CD4-positive, alpha-beta T cell treated with Interleukin-2 at 100 ng/mL for 4 hours (primary cell): Measurements from ENCODE around the gene NUDT19.
A peak's percentile ranks its signal among the peaks of the same experiment; 100 is the strongest.
"Not testable (repeated sequence)": the region's sequence is repeated elsewhere in the genome, so short reads cannot be mapped to it uniquely, and the experiment has no call there.

Experiments
- DNase-seq: peaks from one replicate; pipeline ENCODE4 v3.0.0-alpha.2; 2020; ENCODE audit warnings: low spot score

NUDT19 gene

DNA sequence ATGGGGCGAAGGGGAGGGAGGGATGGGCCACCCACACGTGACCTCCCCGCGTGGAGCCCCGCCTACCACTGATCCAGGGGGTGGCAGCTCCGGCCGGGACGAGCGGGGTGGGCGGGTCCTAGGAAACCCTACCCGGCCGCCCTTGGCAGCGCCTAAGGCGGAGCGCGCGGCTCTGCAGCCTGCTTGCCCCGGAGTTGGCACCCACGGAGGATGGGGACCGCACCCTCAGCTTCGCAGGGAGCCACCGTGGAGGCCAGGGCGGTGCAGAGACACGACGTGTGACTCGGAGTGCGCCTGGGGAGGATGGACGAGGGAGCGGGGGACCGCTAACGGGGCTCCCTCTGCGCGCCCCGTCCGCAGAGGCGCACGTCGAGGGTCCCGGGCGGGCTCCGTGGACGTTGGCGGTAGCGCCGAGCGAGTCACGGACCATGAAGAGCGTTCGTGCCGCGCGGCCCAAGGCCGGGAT is 15.9 kb upstream of the NUDT19 start, which contains the start of gene RGS9BP:
Gene RGS9BP (plus strand): TSS at position 129 of the 466 bp plus-strand sequence. CDS start 416 bp downstream, outside the sequence.
- peak; percentile 68 for DNase-seq

GRCh38 chr19:32676186-32676894 is 15.3 kb upstream of the NUDT19 start:
- DNase-seq = no peak

DNA sequence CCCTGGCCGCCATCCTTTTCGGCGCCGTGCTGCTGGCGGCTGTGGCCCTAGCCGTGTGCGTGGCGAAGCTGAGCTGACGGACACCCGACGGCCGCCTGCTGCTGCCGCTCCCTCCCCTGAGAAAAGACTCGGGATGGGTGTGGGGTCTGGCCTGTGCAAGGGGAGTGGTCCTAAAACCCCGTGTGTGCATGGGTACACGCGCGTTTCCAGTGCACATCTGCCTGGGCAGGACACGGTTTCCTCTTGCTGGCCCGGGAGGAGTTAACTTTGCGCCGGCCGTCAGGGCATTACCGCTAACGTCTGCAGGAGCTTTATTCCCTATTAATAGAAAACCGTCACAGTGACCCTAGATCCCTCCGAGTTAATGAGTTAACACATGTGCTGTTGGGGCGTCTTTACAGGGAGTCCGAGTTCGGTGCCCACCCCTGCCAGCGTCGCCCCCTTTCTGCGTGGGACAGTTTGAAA is 14.7 kb upstream of the NUDT19 start:
- DNase-seq = no peak

DNA sequence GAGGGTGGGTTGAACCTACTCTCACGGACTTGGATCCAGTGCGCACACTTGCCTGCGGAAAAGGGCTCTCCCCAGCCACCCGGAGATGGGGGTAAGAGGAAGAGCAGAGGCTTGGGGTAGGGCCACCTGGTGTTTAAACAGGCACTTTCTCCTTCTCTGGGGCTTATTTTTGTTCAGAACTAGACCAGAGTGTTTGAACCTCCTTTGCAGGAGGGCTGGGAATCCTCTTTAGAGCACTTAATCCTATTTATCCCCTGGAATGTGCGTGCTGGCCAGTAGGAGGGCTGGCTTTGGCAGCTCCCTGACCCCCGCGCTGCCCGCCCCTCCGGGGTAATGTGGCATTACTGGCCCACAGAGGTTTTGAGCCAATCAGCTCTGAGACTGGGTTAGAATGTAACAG is 14.0 kb upstream of the NUDT19 start:
- no peak for DNase-seq

DNA sequence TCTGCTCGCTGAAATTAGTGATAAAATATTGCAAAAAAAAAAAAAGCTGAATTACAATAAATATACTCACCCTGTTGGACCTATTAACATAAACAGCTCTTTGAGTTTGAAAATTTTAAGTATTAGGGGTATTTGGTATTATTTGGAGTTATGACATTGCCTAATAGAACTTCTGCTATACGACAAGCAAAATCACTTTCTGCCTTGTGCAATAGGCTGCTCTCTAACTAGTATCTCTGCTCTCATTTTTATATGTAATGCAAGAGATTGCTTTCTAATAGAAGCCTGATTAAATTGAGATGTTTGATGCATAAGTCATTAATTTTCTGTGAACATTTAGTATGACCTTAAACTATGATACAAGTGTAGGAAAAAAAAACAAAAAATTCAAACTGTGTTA is 10.6 kb upstream of the NUDT19 start:
- DNase-seq = no peak

DNA sequence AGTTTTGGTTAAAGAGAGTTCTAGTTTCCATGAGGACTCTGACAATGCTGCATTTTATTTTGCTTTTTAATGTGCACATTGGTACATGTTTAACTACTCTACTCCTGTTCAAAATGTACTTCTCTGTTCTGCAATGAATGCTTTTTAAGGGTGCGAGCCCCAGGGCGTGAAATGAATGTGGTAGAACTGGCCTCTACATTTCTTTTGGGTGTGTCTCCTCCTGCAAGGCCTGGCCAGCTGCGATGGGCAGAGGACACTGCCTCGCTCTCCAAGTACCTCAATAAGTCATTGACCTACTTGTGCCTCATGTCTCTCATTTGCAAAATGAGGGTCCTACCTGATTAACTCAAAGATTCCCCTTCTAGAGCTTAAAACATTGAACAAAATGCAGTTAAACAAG is 9.3 kb upstream of the NUDT19 start:
- no peak for DNase-seq

- no peak for DNase-seq
Observed at GRCh38 chr19:32686847-32687475, 4.7 kb upstream of the NUDT19 start.

DNA sequence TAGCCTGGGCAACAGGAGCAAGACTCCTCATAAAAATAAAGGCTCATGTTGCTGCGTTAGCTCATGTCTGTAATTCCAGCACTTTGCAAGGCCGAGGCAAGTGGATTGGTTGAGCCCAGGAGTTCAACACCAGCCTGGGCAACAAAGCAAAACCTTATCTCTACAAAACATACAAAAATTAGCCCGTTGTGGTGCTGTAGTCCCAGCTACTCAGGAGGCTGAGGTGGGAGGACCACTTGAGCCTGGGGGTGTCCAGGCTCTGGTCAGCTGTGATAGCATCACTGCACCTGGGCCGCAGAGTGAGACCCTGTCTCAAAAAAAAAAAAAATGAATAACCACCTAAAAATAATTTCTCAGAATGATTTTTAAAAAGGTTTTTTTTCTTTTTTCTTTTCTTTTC is 3.9 kb upstream of the NUDT19 start:
- DNase-seq = no peak

DNA sequence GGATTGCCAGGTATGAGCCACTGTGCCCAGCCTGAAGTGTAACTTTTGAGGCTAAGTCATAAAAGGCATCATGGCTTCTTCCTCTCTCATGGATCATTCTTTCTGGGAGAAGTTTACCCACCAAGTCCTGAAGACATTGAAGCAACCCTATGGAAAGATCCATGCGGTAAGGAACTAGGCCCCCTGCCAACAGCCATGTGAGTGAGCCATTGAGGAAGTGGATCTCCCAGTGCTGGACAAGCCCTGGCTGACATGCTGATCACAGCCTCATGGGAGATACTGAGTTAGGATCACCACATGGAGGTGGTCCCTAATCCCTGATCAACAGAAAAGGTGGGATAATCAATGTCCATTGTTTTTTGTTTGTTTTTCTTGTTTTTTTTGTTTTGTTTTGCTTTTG is 3.3 kb upstream of the NUDT19 start:
- no peak for DNase-seq

- DNase-seq = peak; percentile 42
Observed at GRCh38 chr19:32691952-32692726, 518 bp downstream of the NUDT19 start.

DNA sequence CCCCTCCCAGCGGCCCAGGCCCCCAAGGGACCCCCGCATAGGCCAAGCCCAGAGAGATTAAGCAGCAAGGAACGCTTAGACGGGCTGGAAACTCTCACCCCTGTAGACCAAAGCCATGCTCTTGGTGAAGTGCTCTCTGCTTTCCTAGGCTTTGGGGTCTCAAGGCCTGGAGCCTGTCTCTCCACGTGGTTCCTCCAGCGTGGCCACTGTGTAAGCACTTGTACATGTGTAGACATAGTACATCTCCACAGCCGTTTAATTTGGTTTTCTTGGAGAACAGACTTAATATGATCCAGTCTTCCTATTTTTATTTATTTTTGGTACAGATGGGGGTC is 1.1 kb downstream of the NUDT19 start:
- DNase-seq = no peak

- DNase-seq = peak; percentile 41
Observed at GRCh38 chr19:32693151-32694108, 1.8 kb downstream of the NUDT19 start.

- not testable (repeated sequence) for DNase-seq
Observed at GRCh38 chr19:32694316-32694715, 2.7 kb downstream of the NUDT19 start.

DNA sequence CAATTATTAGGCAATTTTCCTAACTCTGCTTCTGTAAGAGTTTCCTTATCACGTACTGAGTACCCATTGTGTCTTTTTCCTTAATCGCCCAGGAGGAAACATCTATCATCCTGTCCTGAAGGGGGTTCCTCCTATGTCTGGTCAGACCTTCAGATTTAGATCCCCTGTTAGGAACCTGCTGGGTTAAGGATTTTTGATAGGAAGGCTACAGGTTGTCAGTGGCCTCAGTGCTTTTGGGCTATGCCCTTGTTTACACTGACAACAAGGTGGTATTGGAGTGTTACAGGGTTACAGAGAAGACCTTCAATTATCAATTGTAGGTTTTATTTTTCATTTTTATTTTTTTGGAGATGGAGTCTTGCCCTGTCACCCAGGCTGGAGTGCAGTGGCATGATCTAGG is 3.2 kb downstream of the NUDT19 start:
- DNase-seq = not testable (repeated sequence)

- DNase-seq = not testable (repeated sequence)
Observed at GRCh38 chr19:32695506-32695905, 3.9 kb downstream of the NUDT19 start.

DNA sequence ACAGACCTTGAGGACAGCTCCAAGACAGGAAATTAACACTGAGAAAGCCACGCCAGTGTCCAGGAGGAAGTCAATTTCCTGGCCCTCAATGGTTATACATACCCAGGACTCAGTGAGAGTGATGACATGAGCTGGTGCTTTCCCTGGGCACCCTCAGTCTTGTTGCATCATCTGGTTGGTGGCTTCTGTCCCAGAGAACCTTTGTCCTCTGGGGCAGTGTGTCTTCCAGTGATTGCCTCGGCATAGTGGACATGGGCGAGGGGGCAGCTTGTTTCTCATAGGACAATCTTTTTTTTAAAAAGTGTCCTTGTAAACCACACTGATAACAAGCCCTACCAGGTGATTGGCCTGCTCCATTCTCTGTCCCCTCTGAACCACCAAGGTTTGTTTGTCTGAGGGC is 5.2 kb downstream of the NUDT19 start:
- not testable (repeated sequence) for DNase-seq

DNA sequence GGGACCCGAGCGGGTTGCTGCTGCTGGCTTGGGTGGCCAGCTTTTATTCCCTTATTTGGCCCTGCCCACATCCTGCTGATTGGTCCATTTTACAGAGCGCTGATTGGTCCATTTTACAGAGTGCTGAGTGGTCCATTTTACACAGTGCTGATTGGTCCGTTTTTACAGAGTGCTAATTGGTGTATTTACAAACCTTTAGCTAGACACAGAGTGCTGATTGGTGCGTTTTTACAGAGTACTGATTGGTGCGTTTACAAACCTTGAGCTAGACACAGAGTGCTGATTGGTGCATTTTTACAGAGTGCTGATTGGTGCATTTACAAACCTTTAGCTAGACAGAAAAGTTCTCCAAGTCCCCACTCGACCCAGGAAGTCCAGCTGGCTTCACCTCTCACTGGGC is 8.5 kb downstream of the NUDT19 start:
- DNase-seq = not testable (repeated sequence)

DNA sequence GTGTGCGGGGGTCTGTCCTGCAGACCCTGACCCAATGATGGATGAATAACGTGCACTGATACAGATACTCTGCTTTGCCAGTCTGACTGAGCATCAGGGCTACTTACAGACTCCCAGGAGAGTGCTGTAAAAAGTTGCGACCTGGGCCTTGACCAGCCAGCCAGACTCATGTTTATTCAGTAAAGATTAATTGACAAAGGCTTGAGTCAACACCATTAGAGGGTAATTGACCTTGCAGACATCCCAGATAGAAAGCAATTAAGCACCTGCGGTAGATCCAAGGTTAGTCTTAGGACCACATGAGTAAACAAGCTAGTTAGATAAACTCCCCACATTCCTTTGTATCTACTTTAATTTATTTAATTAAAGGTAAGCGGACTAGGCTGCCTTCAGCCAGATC is 10.4 kb downstream of the NUDT19 start:
- DNase-seq = no peak

DNA sequence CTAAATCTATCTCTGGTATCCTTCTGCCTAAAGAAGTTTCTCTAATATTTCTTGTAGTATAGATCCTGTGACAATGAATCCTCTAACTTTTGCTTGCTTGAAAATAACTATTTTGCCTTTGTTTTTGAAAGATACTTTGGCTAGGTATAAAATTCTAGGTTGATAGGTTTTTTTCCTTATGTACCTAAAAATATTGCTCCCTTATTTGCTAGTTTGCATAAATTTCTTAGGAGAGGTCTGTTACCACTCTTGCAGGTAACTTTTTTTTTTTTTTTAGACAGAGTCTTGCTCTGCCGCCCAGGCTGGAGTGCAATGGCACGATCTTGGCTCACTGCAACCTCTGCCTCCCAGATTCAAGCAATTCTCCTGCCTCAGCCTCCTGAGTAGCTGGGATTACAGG is 12.4 kb downstream of the NUDT19 start:
- DNase-seq = not testable (repeated sequence)

DNA sequence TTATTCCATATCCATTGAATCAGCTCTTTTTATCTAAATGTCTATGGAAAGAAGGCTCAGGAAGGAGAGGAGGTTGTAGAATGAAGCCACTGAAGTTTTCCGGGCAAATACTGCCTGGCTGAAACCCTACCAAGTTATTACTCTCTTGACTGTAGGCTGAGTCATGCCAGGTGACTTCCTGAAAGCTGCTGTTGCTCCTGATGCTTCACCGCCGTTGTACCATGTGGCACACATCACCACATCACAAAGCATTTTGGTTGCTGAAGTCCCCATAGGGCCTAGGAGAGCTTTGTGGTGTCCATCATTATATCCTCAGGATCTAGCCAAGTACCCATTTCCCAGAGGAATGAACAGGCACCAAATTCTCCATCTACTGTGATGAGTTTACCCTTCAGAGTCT is 16.8 kb downstream of the NUDT19 start:
- DNase-seq = peak; percentile 38

GRCh38 chr19:32709032-32709431 is 17.4 kb downstream of the NUDT19 start:
- DNase-seq = no peak

DNA sequence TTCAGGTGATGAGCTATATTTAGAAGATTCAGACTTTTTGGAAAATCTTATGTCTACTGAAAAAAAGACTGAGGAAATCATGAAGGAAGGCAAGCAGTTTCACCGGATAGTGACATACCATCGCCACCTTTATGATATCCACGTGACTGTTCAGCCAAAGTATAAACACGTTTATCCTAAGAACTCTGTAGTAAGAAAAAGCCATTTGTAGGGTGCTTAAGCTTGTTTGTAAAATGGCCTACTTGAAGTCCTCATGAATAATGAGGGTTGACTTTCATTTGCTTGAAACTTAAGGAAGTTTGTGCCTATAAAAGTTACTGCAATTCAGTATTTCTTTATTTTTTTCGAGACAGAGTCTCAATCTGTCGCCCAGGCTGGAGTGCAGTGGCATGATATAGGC is 20.1 kb downstream of the NUDT19 start:
- no peak for DNase-seq
